Parathyroid adenoma (tissue), 2 donors: Measurements from ENCODE around the gene CA9.

Source experiments
- H2AFZ ChIP-seq: fragments of 300-600 bp; sonication (generic); one replicate; pipeline ENCODE4 v1.7.0; 2017; ENCODE audit warnings: antibody characterized with exemption, mild to moderate bottlenecking
- H3K27ac ChIP-seq: fragments of 300-600 bp; sonication (generic); one replicate; pipeline ENCODE4 v1.7.0; 2017
- H3K27me3 ChIP-seq: fragments of 300-600 bp; sonication (generic); one replicate; pipeline ENCODE4 v1.7.0; 2017; ENCODE audit warnings: low read length; ENCODE audit not compliant: control insufficient read depth, insufficient read depth
- H3K36me3 ChIP-seq: fragments of 300-600 bp; sonication (generic); one replicate; pipeline ENCODE4 v1.7.0; 2017; ENCODE audit warnings: low read length; ENCODE audit not compliant: control insufficient read depth, insufficient read depth
- H3K4me1 ChIP-seq: fragments of 300-600 bp; sonication (generic); one replicate; pipeline ENCODE4 v1.7.0; 2017; ENCODE audit warnings: control low read depth
- H3K4me2 ChIP-seq: fragments of 300-600 bp; sonication (generic); one replicate; pipeline ENCODE4 v1.7.0; 2017; ENCODE audit warnings: low read length
- H3K4me3 ChIP-seq: fragments of 300-600 bp; sonication (generic); one replicate; pipeline ENCODE4 v1.7.0; 2017; ENCODE audit warnings: low read depth, low read length
- H3K79me2 ChIP-seq: fragments of 300-600 bp; sonication (generic); one replicate; pipeline ENCODE4 v1.7.0; 2017; ENCODE audit warnings: control low read depth
- H3K9ac ChIP-seq: fragments of 300-600 bp; sonication (generic); one replicate; pipeline ENCODE4 v1.7.0; 2017; ENCODE audit warnings: mild to moderate bottlenecking
- H3K9me3 ChIP-seq: fragments of 300-600 bp; sonication (generic); one replicate; pipeline ENCODE4 v1.7.0; 2017; ENCODE audit warnings: low read length; ENCODE audit not compliant: control insufficient read depth
- TF ChIP-seq, protein P1 (sequence below): fragments of 300-600 bp; sonication (generic); IDR thresholded peaks from one replicate; pipeline ENCODE4 v1.7.0; 2017; ENCODE audit warnings: antibody characterized with exemption, mild to moderate bottlenecking
- donor health status: primary hyperparathyroidism.

Gene CA9

DNA sequence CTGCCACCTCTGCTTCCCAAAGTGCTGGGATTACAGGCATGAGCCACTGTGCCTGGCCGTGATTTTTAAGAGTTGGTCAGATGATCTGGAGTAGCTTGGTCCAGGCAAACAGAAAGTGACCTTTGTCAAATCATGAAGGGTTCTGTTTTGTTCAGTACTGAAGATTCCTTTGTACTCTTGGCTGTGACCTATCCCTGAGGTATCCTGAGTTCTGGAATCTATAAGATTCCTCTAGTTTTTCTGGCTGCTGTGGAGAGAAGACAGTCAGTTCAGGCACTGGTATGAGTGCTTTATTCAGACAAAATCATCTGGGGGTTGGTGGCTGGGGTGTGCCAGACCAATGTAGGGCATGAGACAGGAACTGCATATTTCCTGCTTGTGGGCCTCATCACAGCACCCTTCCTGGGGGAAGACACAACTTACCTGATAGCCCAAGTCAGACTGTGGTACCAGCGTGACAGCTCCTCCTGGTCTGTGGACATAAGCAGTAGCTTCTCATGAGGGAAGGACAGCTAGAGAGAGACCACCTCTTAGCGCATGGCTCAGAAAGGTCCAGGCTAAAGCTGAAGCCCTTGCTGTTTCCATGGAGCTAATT lies 11.9 kb upstream of the CA9 start:
- Histone ChIP-seq H3K4me2 (no peak overlapping the region), H2AFZ (no peak overlapping the region), H3K9me3 (no peaks in the 10 kb centered on the region), H3K27ac (no peak overlapping the region), H3K9ac (no peak overlapping the region), H3K27me3 (no peaks in the 10 kb centered on the region), H3K4me3 (no peak overlapping the region), H3K36me3 (no peaks in the 10 kb centered on the region), H3K79me2 (no peaks in the 10 kb centered on the region), H3K4me1 (no peaks in the 10 kb centered on the region)
- TF ChIP-seq, protein P1, sequence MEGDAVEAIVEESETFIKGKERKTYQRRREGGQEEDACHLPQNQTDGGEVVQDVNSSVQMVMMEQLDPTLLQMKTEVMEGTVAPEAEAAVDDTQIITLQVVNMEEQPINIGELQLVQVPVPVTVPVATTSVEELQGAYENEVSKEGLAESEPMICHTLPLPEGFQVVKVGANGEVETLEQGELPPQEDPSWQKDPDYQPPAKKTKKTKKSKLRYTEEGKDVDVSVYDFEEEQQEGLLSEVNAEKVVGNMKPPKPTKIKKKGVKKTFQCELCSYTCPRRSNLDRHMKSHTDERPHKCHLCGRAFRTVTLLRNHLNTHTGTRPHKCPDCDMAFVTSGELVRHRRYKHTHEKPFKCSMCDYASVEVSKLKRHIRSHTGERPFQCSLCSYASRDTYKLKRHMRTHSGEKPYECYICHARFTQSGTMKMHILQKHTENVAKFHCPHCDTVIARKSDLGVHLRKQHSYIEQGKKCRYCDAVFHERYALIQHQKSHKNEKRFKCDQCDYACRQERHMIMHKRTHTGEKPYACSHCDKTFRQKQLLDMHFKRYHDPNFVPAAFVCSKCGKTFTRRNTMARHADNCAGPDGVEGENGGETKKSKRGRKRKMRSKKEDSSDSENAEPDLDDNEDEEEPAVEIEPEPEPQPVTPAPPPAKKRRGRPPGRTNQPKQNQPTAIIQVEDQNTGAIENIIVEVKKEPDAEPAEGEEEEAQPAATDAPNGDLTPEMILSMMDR = no peak

DNA sequence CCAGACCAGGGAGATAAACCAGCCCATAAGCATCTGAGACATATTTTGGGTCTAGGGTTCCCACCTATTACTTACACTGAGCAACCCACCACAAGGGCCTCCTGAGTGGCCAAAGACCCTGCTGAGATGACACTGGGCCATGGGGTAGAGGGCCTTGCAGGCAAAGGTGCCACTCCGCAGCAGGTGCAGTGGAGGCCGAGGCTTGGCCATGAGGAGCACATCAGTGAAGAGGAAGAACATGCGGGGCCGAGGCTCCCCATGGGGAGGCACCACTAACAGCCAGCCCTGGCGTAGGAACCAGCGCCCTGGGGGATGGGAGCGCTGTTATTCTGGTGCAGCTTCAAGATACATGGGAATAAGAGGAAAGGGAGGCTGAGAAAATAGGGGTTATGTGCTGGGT lies 11.3 kb upstream of the CA9 start:
- Histone ChIP-seq H3K9ac (no peak overlapping the region), H2AFZ (no peak overlapping the region), H3K9me3 (no peaks in the 10 kb centered on the region), H3K4me3 (no peak overlapping the region), H3K27ac (no peak overlapping the region), H3K79me2 (no peaks in the 10 kb centered on the region), H3K27me3 (no peaks in the 10 kb centered on the region), H3K4me1 (no peaks in the 10 kb centered on the region), H3K4me2 (no peak overlapping the region), H3K36me3 (no peaks in the 10 kb centered on the region)
- TF ChIP-seq, protein P1 = no peak

- Histone ChIP-seq H2AFZ (peak within 1 kb of the TSS; percentile 83), H3K4me3 (peak within 1 kb of the TSS; percentile 56), H3K36me3 (no peaks in the 10 kb centered on the region), H3K9me3 (no peaks in the 10 kb centered on the region), H3K27ac (no peak within 1 kb of the TSS), H3K9ac (no peak within 1 kb of the TSS), H3K4me1 (no peaks in the 10 kb centered on the region), H3K27me3 (no peaks in the 10 kb centered on the region), H3K4me2 (peak within 1 kb of the TSS; percentile 94), H3K79me2 (no peaks in the 10 kb centered on the region)
- TF ChIP-seq, protein P1 = peak; percentile 7
These were observed 8.9 kb upstream of the CA9 start, which contains the start of gene ARHGEF39 for GRCh38 chr9:35664531-35665470. ARHGEF39 (minus strand) TSS chr9:35665195; CDS start chr9:35665169, 26 bp downstream.

DNA sequence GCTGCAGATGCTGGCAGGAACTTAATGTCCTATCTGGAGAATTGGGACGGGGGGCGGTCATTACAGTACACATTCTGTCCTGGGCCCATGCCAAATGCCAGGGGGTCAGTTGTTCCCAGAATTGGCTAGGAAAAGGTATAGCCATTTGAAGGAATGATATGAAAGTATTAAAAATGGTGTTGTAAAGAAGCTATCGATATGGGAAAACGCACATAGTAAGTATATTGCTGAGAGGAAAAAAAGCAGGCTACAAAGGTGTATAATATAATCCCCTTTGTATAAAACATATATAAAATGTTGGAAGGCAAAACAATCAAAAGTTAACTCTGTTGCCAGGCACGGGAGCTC lies 8.3 kb upstream of the CA9 start:
- Histone ChIP-seq H3K4me3 (peak overlapping the region; percentile 56), H3K27ac (no peak overlapping the region), H3K4me1 (no peaks in the 10 kb centered on the region), H3K36me3 (no peaks in the 10 kb centered on the region), H3K79me2 (no peaks in the 10 kb centered on the region), H3K9me3 (no peaks in the 10 kb centered on the region), H3K4me2 (peak overlapping the region; percentile 94), H3K27me3 (no peaks in the 10 kb centered on the region), H3K9ac (no peak overlapping the region), H2AFZ (peak overlapping the region; percentile 83)
- TF ChIP-seq, protein P1 = no peak
